H1 (cell line): ENCODE data around the gene TRABD2A. TPM values are rescaled to one million over a fixed set of nuclear protein-coding genes. Genes with fewer than 3 reads are reported as not detected.

Experiments
- CBX5 ChIP-seq: fragments of 300-800, 300-1000 bp; sonication (generic); IDR thresholded peaks from 2 replicates; pipeline ENCODE4 v1.7.1; 2016; ENCODE audit warnings: antibody characterized with exemption, low read length, low read depth
- EZH2 ChIP-seq: fragments of 200-600 bp; sonication (generic); IDR thresholded peaks from 2 replicates; pipeline ENCODE4 v1.7.1; 2012; ENCODE audit warnings: low read depth, mild to moderate bottlenecking, moderate library complexity, low read length, inconsistent platforms; ENCODE audit not compliant: severe bottlenecking
- RAD21 ChIP-seq, 2 experiments: IDR thresholded peaks in 1 of 2; conservative IDR thresholded peaks in 1 of 2; 2 replicates each; pipeline ENCODE4 v1.6.1; 2011; ENCODE audit warnings: low read depth in 2 of 2, low read length in 2 of 2, improper control_type of control experiment in 1 of 2, inconsistent platforms in 1 of 2, mild to moderate bottlenecking in 1 of 2, moderate library complexity in 1 of 2
- SP1 ChIP-seq: IDR thresholded peaks from 2 replicates; pipeline ENCODE4 v1.6.1; 2011; ENCODE audit warnings: low read depth, low read length
- TAF7 ChIP-seq: optimal IDR thresholded peaks from 2 replicates; pipeline ENCODE3; 2011; ENCODE audit warnings: low read depth, mild to moderate bottlenecking, inconsistent platforms, low read length, moderate library complexity, borderline replicate concordance
- polyA plus RNA-seq, 7 experiments: library from polyadenylated mRNA; depleted of rRNA in 3 of 7; stranded (reverse) in 5 of 7; unstranded in 2 of 7; fragments of >200 nt in 5 of 7; fragments of 200-250 nt in 2 of 7; gene quantifications; 1 replicate in 5 of 7; 2 replicates in 1 of 7; 4 replicates in 1 of 7; pipeline versions ENCODE4 v1.2.1 to v1.2.3, GENCODE V29; 2011 to 2013; ENCODE audit warnings: missing spikeins in 2 of 7, mixed read lengths in 2 of 7
- total RNA-seq: library from RNA; stranded (reverse); fragmentation: NEBNext Ultra II Directional; extraction: Animal tissue kit (Norgen Biotek cat#: 25700); gene quantifications from 2 replicates; pipeline ENCODE4 v1.2.1, GENCODE V29; 2021
- TF ChIP-seq, protein P1 (sequence below): fragments of 300-600 bp; sonication (generic); IDR thresholded peaks from 2 replicates; pipeline ENCODE4 v1.7.1; 2012; ENCODE audit warnings: low read length, moderate library complexity, mild to moderate bottlenecking, inconsistent platforms; ENCODE audit not compliant: insufficient replicate concordance

Gene TRABD2A
- total and polyA plus RNA-seq, 2 of the 8 experiments (the other 6 are each of a cell fraction or from before 2014, with no cell fraction given) = 17.3 to 18.6 TPM

DNA sequence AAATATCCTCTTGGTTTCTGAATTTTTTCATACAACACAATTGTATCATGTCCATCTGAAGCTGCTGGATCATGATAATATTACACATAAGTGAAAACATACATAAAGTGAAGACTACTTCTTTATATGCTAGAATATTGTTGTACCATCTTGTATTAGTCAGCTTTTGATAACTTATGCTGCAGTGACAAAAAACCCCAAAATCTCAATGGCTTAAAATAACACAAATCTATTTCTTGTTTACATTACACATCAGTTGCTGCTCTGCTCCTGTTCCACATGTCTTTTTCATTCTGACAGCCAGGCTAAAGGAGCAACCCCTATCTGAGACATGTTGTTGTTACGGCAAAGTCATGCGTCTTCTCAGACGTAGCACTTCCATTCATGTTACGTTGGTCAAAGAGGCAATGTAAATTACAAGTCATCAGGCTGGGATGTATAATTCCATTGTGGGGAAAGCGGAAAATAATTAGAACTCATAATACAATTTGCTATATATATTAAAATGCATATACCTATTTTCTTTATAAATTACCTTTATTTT, 30.3 kb upstream of the TRABD2A start (continued):
- TF ChIP-seq, protein P1, sequence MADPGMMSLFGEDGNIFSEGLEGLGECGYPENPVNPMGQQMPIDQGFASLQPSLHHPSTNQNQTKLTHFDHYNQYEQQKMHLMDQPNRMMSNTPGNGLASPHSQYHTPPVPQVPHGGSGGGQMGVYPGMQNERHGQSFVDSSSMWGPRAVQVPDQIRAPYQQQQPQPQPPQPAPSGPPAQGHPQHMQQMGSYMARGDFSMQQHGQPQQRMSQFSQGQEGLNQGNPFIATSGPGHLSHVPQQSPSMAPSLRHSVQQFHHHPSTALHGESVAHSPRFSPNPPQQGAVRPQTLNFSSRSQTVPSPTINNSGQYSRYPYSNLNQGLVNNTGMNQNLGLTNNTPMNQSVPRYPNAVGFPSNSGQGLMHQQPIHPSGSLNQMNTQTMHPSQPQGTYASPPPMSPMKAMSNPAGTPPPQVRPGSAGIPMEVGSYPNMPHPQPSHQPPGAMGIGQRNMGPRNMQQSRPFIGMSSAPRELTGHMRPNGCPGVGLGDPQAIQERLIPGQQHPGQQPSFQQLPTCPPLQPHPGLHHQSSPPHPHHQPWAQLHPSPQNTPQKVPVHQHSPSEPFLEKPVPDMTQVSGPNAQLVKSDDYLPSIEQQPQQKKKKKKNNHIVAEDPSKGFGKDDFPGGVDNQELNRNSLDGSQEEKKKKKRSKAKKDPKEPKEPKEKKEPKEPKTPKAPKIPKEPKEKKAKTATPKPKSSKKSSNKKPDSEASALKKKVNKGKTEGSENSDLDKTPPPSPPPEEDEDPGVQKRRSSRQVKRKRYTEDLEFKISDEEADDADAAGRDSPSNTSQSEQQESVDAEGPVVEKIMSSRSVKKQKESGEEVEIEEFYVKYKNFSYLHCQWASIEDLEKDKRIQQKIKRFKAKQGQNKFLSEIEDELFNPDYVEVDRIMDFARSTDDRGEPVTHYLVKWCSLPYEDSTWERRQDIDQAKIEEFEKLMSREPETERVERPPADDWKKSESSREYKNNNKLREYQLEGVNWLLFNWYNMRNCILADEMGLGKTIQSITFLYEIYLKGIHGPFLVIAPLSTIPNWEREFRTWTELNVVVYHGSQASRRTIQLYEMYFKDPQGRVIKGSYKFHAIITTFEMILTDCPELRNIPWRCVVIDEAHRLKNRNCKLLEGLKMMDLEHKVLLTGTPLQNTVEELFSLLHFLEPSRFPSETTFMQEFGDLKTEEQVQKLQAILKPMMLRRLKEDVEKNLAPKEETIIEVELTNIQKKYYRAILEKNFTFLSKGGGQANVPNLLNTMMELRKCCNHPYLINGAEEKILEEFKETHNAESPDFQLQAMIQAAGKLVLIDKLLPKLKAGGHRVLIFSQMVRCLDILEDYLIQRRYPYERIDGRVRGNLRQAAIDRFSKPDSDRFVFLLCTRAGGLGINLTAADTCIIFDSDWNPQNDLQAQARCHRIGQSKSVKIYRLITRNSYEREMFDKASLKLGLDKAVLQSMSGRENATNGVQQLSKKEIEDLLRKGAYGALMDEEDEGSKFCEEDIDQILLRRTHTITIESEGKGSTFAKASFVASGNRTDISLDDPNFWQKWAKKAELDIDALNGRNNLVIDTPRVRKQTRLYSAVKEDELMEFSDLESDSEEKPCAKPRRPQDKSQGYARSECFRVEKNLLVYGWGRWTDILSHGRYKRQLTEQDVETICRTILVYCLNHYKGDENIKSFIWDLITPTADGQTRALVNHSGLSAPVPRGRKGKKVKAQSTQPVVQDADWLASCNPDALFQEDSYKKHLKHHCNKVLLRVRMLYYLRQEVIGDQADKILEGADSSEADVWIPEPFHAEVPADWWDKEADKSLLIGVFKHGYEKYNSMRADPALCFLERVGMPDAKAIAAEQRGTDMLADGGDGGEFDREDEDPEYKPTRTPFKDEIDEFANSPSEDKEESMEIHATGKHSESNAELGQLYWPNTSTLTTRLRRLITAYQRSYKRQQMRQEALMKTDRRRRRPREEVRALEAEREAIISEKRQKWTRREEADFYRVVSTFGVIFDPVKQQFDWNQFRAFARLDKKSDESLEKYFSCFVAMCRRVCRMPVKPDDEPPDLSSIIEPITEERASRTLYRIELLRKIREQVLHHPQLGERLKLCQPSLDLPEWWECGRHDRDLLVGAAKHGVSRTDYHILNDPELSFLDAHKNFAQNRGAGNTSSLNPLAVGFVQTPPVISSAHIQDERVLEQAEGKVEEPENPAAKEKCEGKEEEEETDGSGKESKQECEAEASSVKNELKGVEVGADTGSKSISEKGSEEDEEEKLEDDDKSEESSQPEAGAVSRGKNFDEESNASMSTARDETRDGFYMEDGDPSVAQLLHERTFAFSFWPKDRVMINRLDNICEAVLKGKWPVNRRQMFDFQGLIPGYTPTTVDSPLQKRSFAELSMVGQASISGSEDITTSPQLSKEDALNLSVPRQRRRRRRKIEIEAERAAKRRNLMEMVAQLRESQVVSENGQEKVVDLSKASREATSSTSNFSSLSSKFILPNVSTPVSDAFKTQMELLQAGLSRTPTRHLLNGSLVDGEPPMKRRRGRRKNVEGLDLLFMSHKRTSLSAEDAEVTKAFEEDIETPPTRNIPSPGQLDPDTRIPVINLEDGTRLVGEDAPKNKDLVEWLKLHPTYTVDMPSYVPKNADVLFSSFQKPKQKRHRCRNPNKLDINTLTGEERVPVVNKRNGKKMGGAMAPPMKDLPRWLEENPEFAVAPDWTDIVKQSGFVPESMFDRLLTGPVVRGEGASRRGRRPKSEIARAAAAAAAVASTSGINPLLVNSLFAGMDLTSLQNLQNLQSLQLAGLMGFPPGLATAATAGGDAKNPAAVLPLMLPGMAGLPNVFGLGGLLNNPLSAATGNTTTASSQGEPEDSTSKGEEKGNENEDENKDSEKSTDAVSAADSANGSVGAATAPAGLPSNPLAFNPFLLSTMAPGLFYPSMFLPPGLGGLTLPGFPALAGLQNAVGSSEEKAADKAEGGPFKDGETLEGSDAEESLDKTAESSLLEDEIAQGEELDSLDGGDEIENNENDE = no peak
- TF ChIP-seq TAF7 = no peak
- no peak for TF ChIP-seq RAD21 (IDR thresholded peaks at IDR 0.05 in 1 of 2, conservative IDR thresholded peaks at IDR 0.05 in 1 of 2; ENCODE audit: low read depth in 2 of 2, low read length in 2 of 2)
- TF ChIP-seq CBX5 = no peak
- TF ChIP-seq EZH2 = no peak
- no peak for TF ChIP-seq SP1
